ENCODE results near the gene ANXA6.

The ANXA6 gene

DNA sequence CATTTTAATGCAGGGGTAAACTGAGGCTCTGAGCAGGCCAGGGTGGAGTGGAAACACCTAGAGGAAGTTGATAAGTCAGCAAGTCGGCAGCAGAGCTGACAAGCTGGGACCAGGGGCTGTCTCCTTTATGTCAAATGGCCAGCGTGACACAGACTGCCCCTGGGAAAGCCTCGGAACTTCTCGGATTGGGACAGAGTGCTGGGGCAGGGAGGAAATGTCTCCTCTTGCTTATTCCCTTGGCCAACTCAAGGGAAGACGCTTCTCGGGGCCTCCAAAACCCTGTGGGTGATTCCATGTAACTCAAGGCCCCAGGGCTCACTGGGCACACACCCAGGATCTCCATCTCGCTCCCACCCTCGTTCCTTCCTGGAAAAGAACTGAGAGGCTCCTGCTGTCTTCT is 25.4 kb upstream of the ANXA6 start:
- H3K4me3 ChIP-seq (ENCODE audit: low read depth, low read length) = no peak overlapping the region

GRCh38 chr5:151182524-151182900 is 24.9 kb upstream of the ANXA6 start:
- peaks cover 0 to 9% of the 10 kb centered on the region in 2 experiments; a peak in 1 of 3 replicates for H3K36me3 ChIP-seq (ENCODE audit: control insufficient read depth in 2 of 2, insufficient read depth in 1 of 2, low read length in 2 of 2)
- no peak overlapping the region for H3K4me3 ChIP-seq (ENCODE audit: low read depth, low read length)
- CTCF ChIA-PET = interaction anchor here (1.1 to 1.2 kb wide), 2 partner anchors 17 to 56 kb away, joined by 3 to 4 read pairs; no protein-coding TSS in a partner anchor
- H3K4me1 ChIP-seq (ENCODE audit: control insufficient read depth, insufficient read depth, low read length) = no peaks in the 10 kb centered on the region
- no peak overlapping the region for H3K27ac ChIP-seq (ENCODE audit: extremely low read depth, low read depth, low read length)
- POLR2A ChIA-PET = no interaction called here
- no peaks in the 10 kb centered on the region for H3K9me3 ChIP-seq (ENCODE audit: control insufficient read depth, insufficient read depth, low read depth, low read length)
- TF ChIP-seq ZNF391 (tag by site-specific recombination; IDR thresholded peaks at IDR 0.05; ENCODE audit: borderline replicate concordance, low read depth) (no peak), ZNF660 (tag by site-specific recombination; IDR thresholded peaks at IDR 0.05) (no peak), ZNF629 (tag by site-specific recombination; IDR thresholded peaks at IDR 0.05) (no peak), ZNF366 (tag by site-specific recombination; conservative IDR thresholded peaks at IDR 0.05) (no peak), OSR2 (tag by site-specific recombination; IDR thresholded peaks at IDR 0.05) (no peak), ZNF747 (tag by site-specific recombination; IDR thresholded peaks at IDR 0.05) (no peak), ZNF658 (tag by site-specific recombination; IDR thresholded peaks at IDR 0.05) (no peak), BCL6B (tag by site-specific recombination; IDR thresholded peaks at IDR 0.05) (no peak), ZNF266 (tag by site-specific recombination; IDR thresholded peaks at IDR 0.05; ENCODE audit: low read depth) (no peak), ZNF423 (tag by site-specific recombination; IDR thresholded peaks at IDR 0.05) (no peak), ZFP41 (tag by site-specific recombination; IDR thresholded peaks at IDR 0.05; ENCODE audit: borderline replicate concordance) (no peak), ZSCAN4 (tag by site-specific recombination; IDR thresholded peaks at IDR 0.05) (no peak), ZNF169 (tag by site-specific recombination; IDR thresholded peaks at IDR 0.05) (no peak), KLF7 (tag by site-specific recombination; IDR thresholded peaks at IDR 0.05; ENCODE audit: borderline replicate concordance) (no peak), ZFP37 (tag by site-specific recombination; IDR thresholded peaks at IDR 0.05) (no peak), ZNF571 (tag by site-specific recombination; IDR thresholded peaks at IDR 0.05) (no peak)
- TF ChIP-seq, protein P1, sequence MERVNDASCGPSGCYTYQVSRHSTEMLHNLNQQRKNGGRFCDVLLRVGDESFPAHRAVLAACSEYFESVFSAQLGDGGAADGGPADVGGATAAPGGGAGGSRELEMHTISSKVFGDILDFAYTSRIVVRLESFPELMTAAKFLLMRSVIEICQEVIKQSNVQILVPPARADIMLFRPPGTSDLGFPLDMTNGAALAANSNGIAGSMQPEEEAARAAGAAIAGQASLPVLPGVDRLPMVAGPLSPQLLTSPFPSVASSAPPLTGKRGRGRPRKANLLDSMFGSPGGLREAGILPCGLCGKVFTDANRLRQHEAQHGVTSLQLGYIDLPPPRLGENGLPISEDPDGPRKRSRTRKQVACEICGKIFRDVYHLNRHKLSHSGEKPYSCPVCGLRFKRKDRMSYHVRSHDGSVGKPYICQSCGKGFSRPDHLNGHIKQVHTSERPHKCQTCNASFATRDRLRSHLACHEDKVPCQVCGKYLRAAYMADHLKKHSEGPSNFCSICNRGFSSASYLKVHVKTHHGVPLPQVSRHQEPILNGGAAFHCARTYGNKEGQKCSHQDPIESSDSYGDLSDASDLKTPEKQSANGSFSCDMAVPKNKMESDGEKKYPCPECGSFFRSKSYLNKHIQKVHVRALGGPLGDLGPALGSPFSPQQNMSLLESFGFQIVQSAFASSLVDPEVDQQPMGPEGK (tag by site-specific recombination; IDR thresholded peaks at IDR 0.05) = no peak

More for the DNA sequence above, 25.4 kb upstream of the ANXA6 start:
- peaks cover 0 to 9% of the 10 kb centered on the region in 2 experiments; a peak in 1 of 3 replicates for H3K36me3 ChIP-seq (ENCODE audit: control insufficient read depth in 2 of 2, insufficient read depth in 1 of 2, low read length in 2 of 2)
- H3K9me3 ChIP-seq (ENCODE audit: control insufficient read depth, insufficient read depth, low read depth, low read length) = no peaks in the 10 kb centered on the region
- TF ChIP-seq ZNF155 (tag by site-specific recombination; IDR thresholded peaks at IDR 0.05) = no peak
- no peak for TF ChIP-seq ZSCAN16 (tag by site-specific recombination; IDR thresholded peaks at IDR 0.05)
- TF ChIP-seq, protein P2, sequence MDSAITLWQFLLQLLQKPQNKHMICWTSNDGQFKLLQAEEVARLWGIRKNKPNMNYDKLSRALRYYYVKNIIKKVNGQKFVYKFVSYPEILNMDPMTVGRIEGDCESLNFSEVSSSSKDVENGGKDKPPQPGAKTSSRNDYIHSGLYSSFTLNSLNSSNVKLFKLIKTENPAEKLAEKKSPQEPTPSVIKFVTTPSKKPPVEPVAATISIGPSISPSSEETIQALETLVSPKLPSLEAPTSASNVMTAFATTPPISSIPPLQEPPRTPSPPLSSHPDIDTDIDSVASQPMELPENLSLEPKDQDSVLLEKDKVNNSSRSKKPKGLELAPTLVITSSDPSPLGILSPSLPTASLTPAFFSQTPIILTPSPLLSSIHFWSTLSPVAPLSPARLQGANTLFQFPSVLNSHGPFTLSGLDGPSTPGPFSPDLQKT (IDR thresholded peaks at IDR 0.05; ENCODE audit: borderline replicate concordance, low read depth, low read length) = no peak
- TF ChIP-seq ZNF501 (tag by site-specific recombination; IDR thresholded peaks at IDR 0.05) = no peak
- TF ChIP-seq ZNF513 (tag by site-specific recombination; IDR thresholded peaks at IDR 0.05) = no peak
- no peak for TF ChIP-seq ZNF48 (tag by site-specific recombination; IDR thresholded peaks at IDR 0.05)
- CTCF ChIA-PET = interaction anchor here (1.1 to 1.2 kb wide), 2 partner anchors 18 to 57 kb away, joined by 3 to 4 read pairs; no protein-coding TSS in a partner anchor
- POLR2A ChIA-PET = no interaction called here
- no peaks in the 10 kb centered on the region for H3K4me1 ChIP-seq (ENCODE audit: control insufficient read depth, insufficient read depth, low read length)
- no peak overlapping the region for H3K27ac ChIP-seq (ENCODE audit: extremely low read depth, low read depth, low read length)

Data from HEK293 (cell line).